GM18502 (cell line): ENCODE data around the gene AGXT.

ENCODE experiments used
- ATAC-seq: cut with Tn5 transposase; IDR thresholded peaks from one replicate; pipeline ENCODE4 v1.9.1; 2021; ENCODE audit warnings: mild to moderate bottlenecking; ENCODE audit not compliant: unreplicated experiment, poor library complexity

AGXT gene

GRCh38 chr2:240896394-240896793 lies 27.8 kb downstream of the AGXT start:
- ATAC-seq = no peak

- ATAC-seq = no peak
Measured at GRCh38 chr2:240896871-240897692, 28.5 kb downstream of the AGXT start.

- no peak for ATAC-seq
Measured at GRCh38 chr2:240898108-240898730, 29.6 kb downstream of the AGXT start.

DNA sequence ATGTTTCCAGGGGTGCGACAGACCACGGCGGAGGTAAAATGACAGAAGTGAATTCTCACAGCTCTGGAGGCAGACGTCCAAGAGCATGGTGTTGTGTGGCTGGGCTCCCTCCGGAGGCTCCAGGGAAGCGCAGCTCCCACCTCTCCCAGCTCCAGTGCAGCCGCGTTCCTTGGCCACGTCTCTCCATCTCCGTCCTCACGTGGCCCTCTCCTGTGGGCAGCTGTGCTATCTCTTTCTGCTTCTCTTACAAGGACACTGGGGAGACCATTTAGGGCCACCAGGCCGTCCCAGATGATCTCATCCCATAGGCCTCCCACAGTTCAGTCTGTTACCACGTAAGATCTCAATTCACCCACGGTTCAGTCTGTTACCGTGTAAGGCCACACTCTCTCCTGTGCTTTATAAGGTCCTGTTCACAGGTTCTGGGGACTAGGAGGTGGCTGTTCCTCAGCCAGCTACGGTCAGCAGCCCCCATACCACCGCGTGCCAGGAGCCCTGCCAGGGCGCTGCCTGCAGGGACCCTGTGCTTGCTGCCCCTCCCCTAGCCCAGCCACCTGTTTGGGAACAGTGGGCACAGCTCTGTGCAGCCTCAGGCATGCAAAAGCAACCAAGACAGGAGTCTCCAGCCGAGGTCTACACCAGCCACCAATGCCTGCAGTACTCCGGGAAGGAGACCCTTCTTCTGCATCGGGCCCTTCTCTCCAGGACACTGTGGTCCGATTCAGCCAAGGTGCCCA lies 30.3 kb downstream of the AGXT start:
- ATAC-seq = no peak

DNA sequence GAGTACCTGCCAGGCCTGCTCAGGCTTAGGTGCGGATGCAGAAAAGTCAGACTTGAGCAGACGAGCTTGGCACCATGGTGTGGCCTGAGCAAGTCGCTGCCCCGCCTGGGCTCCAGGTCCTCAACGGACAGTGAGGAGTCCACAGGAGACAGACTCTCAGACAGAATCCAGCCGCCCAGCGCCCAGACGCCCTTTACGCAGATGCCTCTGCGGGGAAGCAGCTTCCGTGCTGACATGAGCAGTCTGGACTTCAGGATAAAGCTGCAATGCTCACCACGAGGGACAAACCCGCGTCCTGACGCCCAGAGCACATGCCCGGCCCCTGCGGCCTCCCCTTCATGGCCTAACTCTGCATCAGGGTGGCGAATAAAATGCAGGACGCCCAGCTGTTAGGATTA lies 30.8 kb downstream of the AGXT start:
- ATAC-seq = no peak

DNA sequence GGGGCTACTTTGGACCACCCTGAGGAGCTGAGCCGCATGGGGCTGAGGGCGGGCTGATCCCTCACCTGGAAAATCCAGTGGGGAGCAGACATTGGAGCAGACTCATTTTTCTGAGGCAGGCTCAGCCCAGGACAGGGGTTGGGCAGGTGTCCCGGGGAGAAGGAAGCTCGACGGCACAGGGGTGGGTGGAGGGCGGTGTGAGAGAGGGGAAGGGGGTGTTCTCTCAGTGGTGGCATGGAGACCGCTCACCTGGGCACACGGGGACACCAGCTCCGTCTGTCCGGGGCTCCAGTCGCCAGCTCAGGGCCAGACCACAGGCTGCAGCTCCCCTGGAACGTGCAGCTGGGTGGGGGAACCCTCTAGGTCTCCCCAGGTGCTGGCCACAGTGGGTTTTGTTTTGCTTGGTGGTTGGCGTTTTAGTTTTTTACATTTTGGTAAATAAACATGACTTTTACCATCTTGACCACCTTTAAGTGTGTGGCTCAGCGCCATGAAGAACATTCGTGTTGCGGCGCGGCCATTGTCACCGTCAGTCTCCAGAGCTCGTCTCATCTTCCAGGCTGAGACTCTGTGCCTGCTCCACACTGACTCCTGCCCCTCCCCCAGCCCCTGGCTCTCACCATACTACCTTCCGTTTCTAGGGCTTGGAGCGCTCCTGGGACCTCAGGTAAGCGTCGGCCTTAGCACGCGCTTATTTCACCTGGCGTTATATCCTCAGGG lies 31.7 kb downstream of the AGXT start:
- no peak for ATAC-seq

DNA sequence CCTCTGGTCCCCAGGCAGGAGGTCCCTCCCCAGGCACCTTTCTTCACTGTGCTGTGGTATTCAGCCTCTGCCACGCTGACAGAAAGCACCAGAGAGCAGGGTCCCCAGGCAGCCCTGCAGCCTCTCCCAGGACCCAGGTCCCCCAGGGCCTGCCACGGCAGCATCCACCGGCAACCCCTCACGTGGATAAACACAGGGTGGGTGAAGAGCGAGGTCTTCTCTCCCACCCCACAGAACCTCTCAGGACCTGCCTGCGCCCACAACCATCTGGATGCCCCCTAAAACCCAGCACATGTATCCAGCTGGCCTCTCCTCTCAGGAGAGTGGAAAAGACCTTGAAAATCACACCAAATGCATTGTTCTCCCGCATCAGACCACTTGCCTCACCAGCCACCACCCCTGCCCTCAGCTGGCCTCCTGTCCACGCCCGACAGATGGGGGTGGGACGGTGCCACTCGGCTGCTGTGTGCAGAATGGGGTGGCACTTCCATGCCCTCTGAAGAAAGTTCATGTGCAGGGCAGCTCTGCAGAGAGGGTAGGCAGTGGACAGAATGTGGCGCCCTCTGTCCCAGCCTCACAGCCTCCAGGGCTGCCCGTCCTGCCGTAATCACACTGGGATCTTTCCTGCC lies 33.5 kb downstream of the AGXT start:
- ATAC-seq = no peak

- no peak for ATAC-seq
Measured at GRCh38 chr2:240902615-240903041, 34.0 kb downstream of the AGXT start.

DNA sequence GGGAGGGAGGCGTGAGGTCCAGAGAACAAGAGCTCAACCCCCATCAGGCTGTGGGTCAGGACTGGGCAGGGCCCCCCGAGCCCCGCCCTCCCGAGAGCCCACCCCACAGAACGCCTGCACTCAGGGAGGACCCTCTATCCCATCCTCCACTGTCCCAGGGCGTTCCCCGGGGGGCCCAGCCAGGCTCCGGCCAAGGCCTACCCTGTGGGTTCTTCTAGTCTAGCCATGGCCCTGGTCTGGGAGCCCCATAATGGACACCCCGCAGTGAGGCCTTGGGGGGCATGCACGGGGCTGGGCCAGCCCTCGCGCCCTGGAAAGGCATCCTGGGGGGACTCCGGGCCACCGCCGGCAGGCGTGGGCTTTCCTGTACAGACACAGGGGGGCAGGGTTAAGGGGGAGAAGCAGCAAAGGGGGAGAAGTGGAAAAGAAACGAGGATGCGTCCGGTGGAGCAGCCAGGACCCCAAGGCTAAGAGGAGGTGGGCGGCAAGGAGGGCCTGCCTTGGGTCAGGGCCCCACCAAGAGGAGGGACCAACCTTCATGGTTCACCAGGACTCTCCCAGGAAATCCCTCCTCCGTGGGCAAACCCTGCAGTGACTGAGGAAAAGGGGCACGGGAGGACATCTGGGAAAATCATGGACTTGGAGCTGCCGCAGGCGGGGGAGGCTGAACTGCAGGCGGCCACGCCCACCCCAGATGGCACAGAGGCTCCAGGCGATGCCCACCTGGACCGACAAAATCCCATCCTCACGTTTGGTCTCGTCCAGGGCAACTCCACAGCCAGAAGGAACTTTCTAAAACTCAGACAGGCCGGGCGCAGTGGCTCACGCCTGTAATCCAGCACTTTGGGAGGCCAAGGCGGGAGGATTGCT lies 34.8 kb downstream of the AGXT start:
- no peak for ATAC-seq

DNA sequence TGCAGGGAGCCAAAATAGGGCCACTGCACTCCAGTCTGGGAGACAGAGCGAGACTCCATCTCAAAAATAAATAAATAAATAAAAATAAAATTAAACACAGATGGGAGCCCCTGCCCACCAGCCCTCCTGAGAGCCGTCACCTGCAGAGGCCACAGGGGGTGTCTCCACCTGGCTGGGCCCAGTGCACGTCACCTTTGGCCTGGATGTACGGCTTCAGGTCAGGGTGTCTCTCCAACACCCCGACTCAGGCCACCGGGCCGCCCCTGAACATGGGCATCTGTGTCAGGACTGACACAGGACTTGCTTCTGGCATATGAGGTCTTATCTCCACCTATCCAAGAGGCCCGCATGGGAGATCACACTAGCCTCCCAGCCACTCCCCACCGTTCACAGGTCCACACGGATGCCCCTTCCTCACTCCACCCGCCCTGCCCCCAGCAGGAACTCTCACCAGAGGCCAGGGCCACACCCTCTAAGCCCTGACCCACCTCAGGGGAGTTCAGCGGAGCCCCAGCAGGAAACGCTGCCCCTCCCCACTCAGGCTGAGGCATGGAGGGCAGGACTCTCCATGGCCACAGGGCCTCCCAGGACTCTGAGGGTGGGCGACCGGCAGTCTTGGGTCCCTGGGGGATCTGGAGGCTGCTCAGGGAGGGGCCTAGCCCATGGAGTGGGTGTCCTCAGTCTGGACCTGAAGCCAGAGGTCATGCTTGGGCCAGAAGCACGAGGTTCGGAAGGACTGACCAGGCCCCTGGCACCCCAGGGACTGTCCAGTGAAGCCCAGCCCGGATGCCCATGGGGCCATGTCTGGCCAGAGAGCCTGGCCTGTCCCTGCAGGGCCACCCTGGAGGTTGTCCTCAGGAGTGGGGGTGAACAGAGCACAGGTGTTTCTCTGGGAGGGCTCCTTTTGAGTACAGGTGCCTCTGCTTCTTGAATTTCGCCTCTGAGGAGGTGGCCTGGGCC lies 35.9 kb downstream of the AGXT start:
- ATAC-seq = no peak

DNA sequence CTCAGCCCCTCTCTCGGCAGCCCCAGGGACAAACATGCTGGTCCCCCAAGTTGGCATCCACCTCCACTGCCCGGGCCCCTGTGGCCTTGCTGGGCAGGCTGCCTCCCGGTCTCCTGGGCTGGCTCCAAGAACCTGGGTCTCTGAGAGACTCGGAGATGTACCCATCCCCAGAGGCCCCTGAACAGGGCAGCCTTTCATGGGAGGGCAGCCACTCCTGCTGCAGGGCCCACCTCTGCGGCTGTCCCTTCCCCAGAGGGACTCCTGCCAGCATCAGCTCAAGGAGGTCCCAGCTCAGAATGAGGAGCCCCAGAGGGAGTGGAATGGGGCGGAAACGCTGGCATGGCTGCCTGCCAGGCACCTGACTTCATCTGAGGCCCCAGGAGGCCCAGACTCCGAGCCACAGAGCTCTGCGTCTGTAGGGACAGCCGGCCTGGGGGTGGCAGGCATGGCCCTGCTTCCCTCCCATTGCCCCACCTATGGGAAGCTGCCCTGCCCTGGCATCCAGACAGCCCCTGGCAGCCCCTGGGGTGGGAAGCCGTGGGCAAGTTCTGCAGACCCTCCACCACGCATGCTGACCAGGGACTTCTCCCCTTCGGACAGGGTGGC lies 36.7 kb downstream of the AGXT start:
- ATAC-seq = no peak

DNA sequence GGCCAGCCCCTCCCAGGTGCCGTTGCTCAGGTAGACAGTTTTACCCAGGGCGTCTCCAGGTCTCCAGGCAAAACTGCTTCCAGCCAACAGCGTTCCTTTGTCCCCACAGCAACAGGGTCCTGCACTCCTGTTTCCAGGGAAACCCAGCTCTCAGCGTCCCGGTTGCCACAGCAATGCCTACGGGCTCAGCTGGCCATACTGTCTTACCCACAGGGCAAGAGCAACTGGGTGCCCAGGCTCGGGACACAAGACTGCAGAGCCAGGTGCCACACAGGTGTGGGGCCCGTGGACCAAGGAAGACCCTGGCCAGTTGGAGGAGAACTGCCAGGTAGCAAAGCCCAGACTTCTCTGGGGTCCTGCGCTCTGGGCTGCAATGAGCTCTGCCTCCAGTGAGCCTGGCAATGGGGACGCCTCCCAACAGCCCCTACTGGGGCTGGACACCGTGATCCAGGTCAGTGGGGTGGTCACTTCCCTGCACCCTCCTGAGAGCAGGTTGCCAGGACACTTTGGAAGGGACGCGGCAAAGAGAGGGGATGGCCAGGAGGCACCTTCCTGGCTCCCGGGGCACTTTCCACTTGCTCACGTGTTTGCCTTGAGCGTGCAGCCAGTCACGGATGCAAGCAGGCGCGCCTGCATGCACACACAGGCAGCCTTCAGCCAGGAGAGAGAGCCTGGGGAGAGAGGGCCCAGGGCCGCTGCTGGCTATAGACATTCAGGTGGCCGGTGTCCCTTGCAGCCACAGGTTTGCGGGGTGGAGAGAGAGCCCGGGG lies 37.7 kb downstream of the AGXT start, which contains the start of gene CROCC2:
Gene CROCC2, plus strand, starts transcription at position 196 of the 770 bp plus-strand sequence. Its CDS starts 178 bp downstream, at position 374.
- no peak for ATAC-seq

- ATAC-seq = no peak
Measured at GRCh38 chr2:240906911-240907590, 38.4 kb downstream of the AGXT start.

DNA sequence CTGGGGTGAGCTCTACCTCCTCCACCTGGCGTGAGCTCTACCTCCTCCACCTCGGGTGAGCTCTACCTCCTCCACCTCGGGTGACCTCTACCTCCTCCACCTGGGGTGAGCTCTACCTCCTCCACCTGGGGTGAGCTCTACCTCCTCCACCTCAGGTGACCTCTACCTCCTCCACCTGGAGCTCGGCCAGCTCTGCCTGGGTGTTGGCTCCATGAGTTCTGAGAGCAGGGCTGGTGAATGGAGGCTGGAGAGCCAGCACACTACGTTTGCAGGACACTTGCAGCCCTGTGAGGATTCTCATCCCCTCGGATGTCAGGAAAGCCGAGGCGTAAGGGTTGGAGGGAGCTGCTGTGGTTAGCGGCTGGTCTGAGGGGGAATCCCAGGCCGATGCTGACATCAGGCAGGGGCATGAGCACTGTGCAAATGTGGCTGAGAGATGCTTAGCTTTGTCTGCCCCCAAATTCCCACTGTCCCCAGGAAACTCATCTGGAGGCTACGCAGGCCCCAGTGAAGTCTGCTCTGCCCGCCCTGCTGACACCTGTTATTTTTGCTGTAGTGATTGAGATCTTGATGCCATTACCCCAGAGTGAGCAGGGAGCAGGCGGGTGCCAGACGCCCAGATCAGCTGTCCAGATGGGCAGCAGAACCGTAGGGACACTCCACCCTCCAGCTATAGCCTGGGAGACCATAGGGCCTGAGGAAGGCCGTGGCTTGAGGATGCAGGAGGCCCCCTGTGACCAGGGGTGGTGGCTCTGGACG lies 40.8 kb downstream of the AGXT start:
- no peak for ATAC-seq

DNA sequence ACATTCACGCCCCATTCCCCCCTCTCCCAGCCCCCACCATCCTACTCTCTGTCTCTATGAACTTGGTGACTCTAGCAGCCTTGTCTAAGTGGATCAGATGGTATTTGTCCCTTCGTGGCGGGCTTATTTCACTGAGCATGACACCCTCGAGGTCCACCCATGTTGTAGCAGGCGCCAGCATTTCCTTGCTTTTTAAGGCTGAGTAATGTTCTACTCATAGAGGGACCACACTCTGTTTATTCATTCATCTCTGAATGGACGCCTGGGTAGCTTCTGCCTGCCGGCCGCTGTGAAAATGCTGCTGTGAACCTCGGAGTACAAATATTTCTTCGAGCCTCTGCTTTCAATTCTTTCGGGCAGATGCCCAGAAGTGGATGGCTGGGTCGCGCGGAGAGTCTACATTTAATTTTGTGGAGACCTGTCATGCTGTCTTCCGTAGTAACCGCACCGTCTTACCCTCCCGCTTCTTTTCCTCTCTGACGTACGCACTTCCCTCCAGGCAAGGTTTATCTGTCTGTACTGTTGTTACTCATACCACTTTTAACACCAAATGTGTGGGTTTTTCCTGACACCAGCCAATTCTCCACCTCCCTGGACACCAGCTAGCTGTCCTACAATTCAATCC lies 43.1 kb downstream of the AGXT start:
- ATAC-seq = no peak
